ENCODE results near the gene WIPF2.

WIPF2 gene

DNA sequence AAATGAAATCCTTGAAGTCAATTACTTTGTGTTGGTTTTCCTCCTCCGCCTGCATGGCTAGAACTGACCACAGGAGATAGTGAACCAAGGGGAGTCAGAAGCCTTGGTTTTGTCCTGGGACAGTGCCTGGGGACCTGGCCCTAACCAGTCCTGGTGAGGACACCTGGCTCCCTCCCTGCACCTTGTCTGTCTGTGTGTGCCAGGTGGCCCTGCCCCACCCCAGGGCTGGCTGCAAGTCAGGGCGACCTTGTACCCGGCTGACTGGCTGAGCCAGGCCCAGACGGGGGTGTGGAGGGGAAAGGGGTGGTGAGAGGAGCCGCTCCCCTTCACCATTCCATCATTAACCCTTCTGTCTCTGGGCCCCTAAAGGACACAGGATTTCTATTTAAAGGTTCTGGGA lies 38.4 kb upstream of the WIPF2 start:
- Histone ChIP-seq H3K4me2 (ENCODE audit: low read length) (no peak overlapping the region), H3K79me2 (no peaks in the 10 kb centered on the region), H3K4me3 (ENCODE audit: low read depth, low read length) (no peak overlapping the region), H3K9ac (no peak overlapping the region), H2AFZ (no peak overlapping the region), H3K9me3 (ENCODE audit: control insufficient read depth, low read length) (no peaks in the 10 kb centered on the region), H3K36me3 (ENCODE audit: control insufficient read depth, insufficient read depth, low read length) (no peaks in the 10 kb centered on the region), H3K4me1 (no peaks in the 10 kb centered on the region), H3K27ac (no peak overlapping the region), H3K27me3 (ENCODE audit: control insufficient read depth, insufficient read depth, low read length) (no peaks in the 10 kb centered on the region)
- TF ChIP-seq, protein P1, sequence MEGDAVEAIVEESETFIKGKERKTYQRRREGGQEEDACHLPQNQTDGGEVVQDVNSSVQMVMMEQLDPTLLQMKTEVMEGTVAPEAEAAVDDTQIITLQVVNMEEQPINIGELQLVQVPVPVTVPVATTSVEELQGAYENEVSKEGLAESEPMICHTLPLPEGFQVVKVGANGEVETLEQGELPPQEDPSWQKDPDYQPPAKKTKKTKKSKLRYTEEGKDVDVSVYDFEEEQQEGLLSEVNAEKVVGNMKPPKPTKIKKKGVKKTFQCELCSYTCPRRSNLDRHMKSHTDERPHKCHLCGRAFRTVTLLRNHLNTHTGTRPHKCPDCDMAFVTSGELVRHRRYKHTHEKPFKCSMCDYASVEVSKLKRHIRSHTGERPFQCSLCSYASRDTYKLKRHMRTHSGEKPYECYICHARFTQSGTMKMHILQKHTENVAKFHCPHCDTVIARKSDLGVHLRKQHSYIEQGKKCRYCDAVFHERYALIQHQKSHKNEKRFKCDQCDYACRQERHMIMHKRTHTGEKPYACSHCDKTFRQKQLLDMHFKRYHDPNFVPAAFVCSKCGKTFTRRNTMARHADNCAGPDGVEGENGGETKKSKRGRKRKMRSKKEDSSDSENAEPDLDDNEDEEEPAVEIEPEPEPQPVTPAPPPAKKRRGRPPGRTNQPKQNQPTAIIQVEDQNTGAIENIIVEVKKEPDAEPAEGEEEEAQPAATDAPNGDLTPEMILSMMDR (IDR thresholded peaks at IDR 0.05), result no peak

DNA sequence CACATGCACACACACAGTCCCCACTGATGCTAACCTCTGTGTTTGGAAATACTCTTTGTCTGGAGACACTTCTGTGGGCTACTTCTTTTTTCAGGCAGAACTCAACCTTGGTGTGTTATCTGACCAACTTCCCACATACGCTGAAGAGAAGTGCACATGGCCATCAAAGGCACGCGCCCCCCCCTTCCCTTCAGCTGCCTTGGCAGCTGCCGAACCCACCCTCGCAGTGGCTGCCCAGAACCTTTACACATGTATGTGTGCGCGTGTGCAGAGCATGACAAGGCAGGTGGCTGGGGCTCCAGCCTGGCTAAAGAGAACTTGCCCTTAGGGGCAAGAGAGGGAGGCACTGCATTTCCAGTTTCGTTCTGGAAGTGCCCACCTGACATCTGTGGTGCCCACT lies 37.9 kb upstream of the WIPF2 start:
- Histone ChIP-seq H3K79me2 (no peaks in the 10 kb centered on the region), H3K4me2 (ENCODE audit: low read length) (no peak overlapping the region), H3K9me3 (ENCODE audit: control insufficient read depth, low read length) (no peaks in the 10 kb centered on the region), H3K27ac (no peak overlapping the region), H3K4me1 (no peaks in the 10 kb centered on the region), H3K36me3 (ENCODE audit: control insufficient read depth, insufficient read depth, low read length) (no peaks in the 10 kb centered on the region), H3K4me3 (ENCODE audit: low read depth, low read length) (no peak overlapping the region), H3K9ac (no peak overlapping the region), H2AFZ (no peak overlapping the region), H3K27me3 (ENCODE audit: control insufficient read depth, insufficient read depth, low read length) (no peaks in the 10 kb centered on the region)
- TF ChIP-seq, protein P1 (IDR thresholded peaks at IDR 0.05), result no peak

DNA sequence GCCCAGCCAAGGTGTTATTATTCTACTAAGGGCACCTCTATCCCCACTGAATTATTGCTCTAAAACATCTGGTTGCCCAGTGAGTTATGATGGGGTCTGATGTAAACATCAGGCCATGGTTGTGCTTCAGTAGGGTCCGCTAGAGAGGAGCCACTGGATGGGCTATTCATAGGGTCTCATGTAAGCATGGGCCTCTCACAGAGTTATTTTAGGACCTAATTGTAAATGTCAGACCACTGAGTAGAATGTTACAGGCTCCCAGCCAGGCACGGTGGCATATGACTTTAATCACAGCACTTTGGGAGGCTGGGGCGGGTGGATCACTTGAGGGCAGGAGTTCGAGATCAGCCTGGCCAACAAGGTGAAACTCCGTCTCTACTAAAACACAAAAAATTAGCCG lies 36.5 kb upstream of the WIPF2 start:
- H3K4me1 ChIP-seq, result no peaks in the 10 kb centered on the region
- no peaks in the 10 kb centered on the region for H3K9me3 ChIP-seq (ENCODE audit: control insufficient read depth, low read length)
- H3K9ac ChIP-seq, result no peak overlapping the region
- TF ChIP-seq, protein P1 (IDR thresholded peaks at IDR 0.05), result no peak
- no peaks in the 10 kb centered on the region for H3K36me3 ChIP-seq (ENCODE audit: control insufficient read depth, insufficient read depth, low read length)
- H3K79me2 ChIP-seq, result no peaks in the 10 kb centered on the region
- H3K27me3 ChIP-seq (ENCODE audit: control insufficient read depth, insufficient read depth, low read length), result no peaks in the 10 kb centered on the region
- H3K4me2 ChIP-seq (ENCODE audit: low read length), result no peak overlapping the region
- H3K27ac ChIP-seq, result no peak overlapping the region
- no peak overlapping the region for H3K4me3 ChIP-seq (ENCODE audit: low read depth, low read length)
- H2AFZ ChIP-seq, result no peak overlapping the region

DNA sequence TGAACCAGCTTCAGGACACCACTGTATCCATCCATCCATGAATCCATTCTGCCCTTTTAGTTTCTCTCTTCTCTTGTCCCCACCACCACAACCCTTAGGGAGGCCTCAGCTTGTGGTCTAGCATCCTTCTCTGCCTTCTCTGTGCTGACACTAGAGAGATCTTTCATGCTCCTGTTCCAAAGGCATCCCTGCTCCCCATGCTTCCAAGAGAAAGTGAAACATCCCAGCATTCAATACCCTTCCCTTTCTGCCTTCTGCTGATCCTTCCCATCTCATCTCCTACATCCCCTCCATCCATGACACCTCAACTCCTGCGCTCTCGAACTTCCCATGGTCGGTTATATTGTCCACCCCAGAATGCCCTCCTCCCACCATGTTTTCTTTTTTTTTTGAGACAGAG lies 31.9 kb upstream of the WIPF2 start:
- peaks cover 2% of the 10 kb centered on the region for H3K4me1 ChIP-seq
- no peak overlapping the region for H3K4me2 ChIP-seq (ENCODE audit: low read length)
- no peak overlapping the region for H2AFZ ChIP-seq
- no peaks in the 10 kb centered on the region for H3K27me3 ChIP-seq (ENCODE audit: control insufficient read depth, insufficient read depth, low read length)
- no peak overlapping the region for H3K27ac ChIP-seq
- H3K9ac ChIP-seq, result no peak overlapping the region
- H3K36me3 ChIP-seq (ENCODE audit: control insufficient read depth, insufficient read depth, low read length), result no peaks in the 10 kb centered on the region
- H3K79me2 ChIP-seq, result no peaks in the 10 kb centered on the region
- TF ChIP-seq, protein P1 (IDR thresholded peaks at IDR 0.05), result no peak
- H3K9me3 ChIP-seq (ENCODE audit: control insufficient read depth, low read length), result no peaks in the 10 kb centered on the region
- H3K4me3 ChIP-seq (ENCODE audit: low read depth, low read length), result no peak overlapping the region

DNA sequence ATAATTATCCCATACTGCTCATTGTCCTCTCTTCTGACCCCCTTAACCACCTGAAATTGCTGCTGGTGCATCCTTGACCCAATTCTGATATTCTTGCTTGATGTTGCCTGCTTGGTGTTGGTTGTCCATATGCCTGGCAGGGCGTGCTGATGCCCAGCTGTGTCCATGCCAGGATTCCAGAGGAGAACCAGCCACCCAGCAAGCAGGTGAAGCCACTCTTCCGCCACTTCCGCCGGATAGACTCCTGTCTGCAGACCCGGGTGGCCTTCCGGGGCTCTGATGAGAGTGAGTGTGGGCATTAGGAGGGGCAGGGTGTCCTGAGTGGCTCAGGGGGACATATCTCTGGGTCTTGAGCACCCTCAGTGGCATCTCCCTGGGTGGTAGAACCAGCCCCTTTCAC lies 30.4 kb upstream of the WIPF2 start:
- peaks cover 2% of the 10 kb centered on the region for H3K4me1 ChIP-seq
- no peak overlapping the region for H2AFZ ChIP-seq
- H3K36me3 ChIP-seq (ENCODE audit: control insufficient read depth, insufficient read depth, low read length), result no peaks in the 10 kb centered on the region
- no peaks in the 10 kb centered on the region for H3K9me3 ChIP-seq (ENCODE audit: control insufficient read depth, low read length)
- H3K9ac ChIP-seq, result no peak overlapping the region
- no peak overlapping the region for H3K4me2 ChIP-seq (ENCODE audit: low read length)
- no peaks in the 10 kb centered on the region for H3K79me2 ChIP-seq
- H3K27ac ChIP-seq, result no peak overlapping the region
- H3K27me3 ChIP-seq (ENCODE audit: control insufficient read depth, insufficient read depth, low read length), result no peaks in the 10 kb centered on the region
- H3K4me3 ChIP-seq (ENCODE audit: low read depth, low read length), result no peak overlapping the region
- TF ChIP-seq, protein P1 (IDR thresholded peaks at IDR 0.05), result no peak

Data from parathyroid adenoma (tissue), 2 donors.